Upper lobe of right lung (tissue), 1 donor: Measurements from ENCODE around the gene HNRNPL. TPM values are rescaled to one million over a fixed set of nuclear protein-coding genes. Genes with fewer than 3 reads are reported as not detected.
"Not testable (repeated sequence)": the region's sequence is repeated elsewhere in the genome, so short reads cannot be mapped to it uniquely, and the experiment has no call there.

Experiments
- ATAC-seq: fragments of 200-7000 bp; cut with Tn5 transposase; one replicate; pipeline ENCODE4 v1.9.1; 2020; ENCODE audit warnings: mild to moderate bottlenecking, moderate library complexity
- DNase-seq: peaks from one replicate; pipeline ENCODE4 v3.0.0-alpha.2; 2020
- H3K27ac ChIP-seq: fragments of 200-600 bp; one replicate; pipeline ENCODE4 v1.8.0; 2022
- H3K27me3 ChIP-seq: fragments of 200-600 bp; one replicate; pipeline ENCODE4 v1.8.0; 2022; ENCODE audit warnings: mild to moderate bottlenecking
- H3K36me3 ChIP-seq: fragments of 200-600 bp; one replicate; pipeline ENCODE4 v1.8.0; 2022
- H3K4me1 ChIP-seq: fragments of 200-600 bp; one replicate; pipeline ENCODE4 v1.8.0; 2022
- H3K4me3 ChIP-seq: fragments of 200-600 bp; one replicate; pipeline ENCODE4 v1.8.0; 2022; ENCODE audit warnings: mild to moderate bottlenecking
- H3K9me3 ChIP-seq: fragments of 200-600 bp; one replicate; pipeline ENCODE4 v1.8.0; 2022
- CTCF ChIP-seq: fragments of 200-600 bp; IDR thresholded peaks from one replicate; pipeline ENCODE4 v1.8.0; 2022; ENCODE audit warnings: antibody characterized with exemption
- intact Hi-C: fragments of 100-400 bp; cut with DNase I; formaldehyde crosslinking; loops from one replicate; pipeline ENCODE4 v1.11.0; 2022
- total RNA-seq: library from RNA; stranded (reverse); fragmentation: NEBNext Ultra II Directional; extraction: Animal tissue kit (Norgen Biotek cat#: 25700); gene quantifications from one replicate; pipeline ENCODE4 v1.2.1, GENCODE V29; 2021
- donor health status: DM: no; HTN: yes; CAD: no; lungs with severe emphysema.

HNRNPL gene
- total RNA-seq, 1 donor from 2014 or later = 248 TPM

DNA sequence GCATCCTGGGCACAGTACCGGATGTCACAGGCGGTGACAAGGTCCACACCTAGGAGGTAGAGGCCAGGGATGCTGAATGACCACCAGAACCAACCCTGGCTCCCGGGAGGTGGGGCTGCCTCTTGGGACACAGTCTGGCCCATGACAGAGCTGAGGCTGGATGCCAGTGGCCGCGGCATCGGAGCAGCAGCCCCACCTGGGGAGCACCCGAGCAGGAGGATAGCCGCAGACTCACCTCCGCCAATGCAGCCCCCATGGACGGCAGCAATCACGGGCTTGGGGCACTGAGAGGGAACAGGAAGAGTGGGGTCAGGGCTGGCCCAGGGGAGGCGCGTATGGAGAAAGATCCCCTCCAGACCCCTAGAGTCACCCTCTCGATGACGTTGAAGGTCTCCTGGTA is 32.7 kb downstream of the HNRNPL start:
- H3K9me3 ChIP-seq = no peaks in the 10 kb centered on the region
- H3K4me3 ChIP-seq = no peak overlapping the region
- H3K4me1 ChIP-seq = no peaks in the 10 kb centered on the region
- H3K27ac ChIP-seq = no peak overlapping the region
- H3K27me3 ChIP-seq = no peaks in the 10 kb centered on the region
- intact Hi-C loops = no loop called here
- DNase-seq = no peak
- peaks cover 48% of the 10 kb centered on the region for H3K36me3 ChIP-seq
- no peak for ATAC-seq
- TF ChIP-seq CTCF = no peak

GRCh38 chr19:38816131-38816750 is 33.5 kb downstream of the HNRNPL start:
- no peak overlapping the region for H3K4me3 ChIP-seq
- DNase-seq = no peak
- H3K36me3 ChIP-seq = peaks cover 48% of the 10 kb centered on the region
- H3K27ac ChIP-seq = no peak overlapping the region
- no peak for ATAC-seq
- intact Hi-C loops = no loop called here
- no peak for TF ChIP-seq CTCF
- H3K9me3 ChIP-seq = no peaks in the 10 kb centered on the region
- H3K27me3 ChIP-seq = no peaks in the 10 kb centered on the region
- H3K4me1 ChIP-seq = no peaks in the 10 kb centered on the region

GRCh38 chr19:38815059-38816001 is 34.5 kb downstream of the HNRNPL start:
- Histone ChIP-seq H3K9me3 (no peaks in the 10 kb centered on the region), H3K27ac (no peak overlapping the region), H3K4me1 (no peaks in the 10 kb centered on the region), H3K27me3 (no peaks in the 10 kb centered on the region), H3K36me3 (peaks cover 48% of the 10 kb centered on the region), H3K4me3 (no peak overlapping the region)
- intact Hi-C loops = no loop called here
- DNase-seq (no peak), ATAC-seq (no peak)
- TF ChIP-seq CTCF = no peak

DNA sequence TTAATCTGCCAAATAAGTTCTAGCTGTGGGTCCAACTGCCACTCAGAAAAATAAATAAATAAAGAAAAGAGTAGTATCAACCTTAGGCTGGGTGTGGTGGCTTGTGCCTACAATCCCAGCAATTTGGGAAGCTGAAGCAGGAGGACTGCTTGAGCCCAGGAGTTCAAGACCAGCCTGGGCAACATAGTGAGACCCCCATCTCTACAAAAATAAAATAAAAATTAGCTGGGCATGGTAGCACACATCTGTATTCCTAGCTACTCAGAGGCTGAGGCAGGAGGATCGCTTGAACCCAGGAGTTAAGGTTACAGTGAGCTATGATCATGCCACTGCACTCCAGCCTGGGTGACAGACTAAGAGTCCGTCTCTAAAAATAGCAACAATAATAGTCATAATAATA is 35.9 kb downstream of the HNRNPL start:
- H3K27me3 ChIP-seq, H3K4me3 ChIP-seq, H3K4me1 ChIP-seq, H3K27ac ChIP-seq, H3K9me3 ChIP-seq, intact Hi-C loops, DNase-seq, ATAC-seq: not testable (repeated sequence)
- H3K36me3 ChIP-seq = peaks cover 40% of the 10 kb centered on the region

GRCh38 chr19:38813323-38813722 is 36.5 kb downstream of the HNRNPL start:
- Histone ChIP-seq H3K9me3 (no peaks in the 10 kb centered on the region), H3K4me3 (no peak overlapping the region), H3K27ac (no peak overlapping the region), H3K27me3 (no peaks in the 10 kb centered on the region), H3K4me1 (no peaks in the 10 kb centered on the region), H3K36me3 (peaks cover 37% of the 10 kb centered on the region)
- DNase-seq (no peak), ATAC-seq (no peak)
- TF ChIP-seq CTCF = no peak
- intact Hi-C loops = no loop called here

DNA sequence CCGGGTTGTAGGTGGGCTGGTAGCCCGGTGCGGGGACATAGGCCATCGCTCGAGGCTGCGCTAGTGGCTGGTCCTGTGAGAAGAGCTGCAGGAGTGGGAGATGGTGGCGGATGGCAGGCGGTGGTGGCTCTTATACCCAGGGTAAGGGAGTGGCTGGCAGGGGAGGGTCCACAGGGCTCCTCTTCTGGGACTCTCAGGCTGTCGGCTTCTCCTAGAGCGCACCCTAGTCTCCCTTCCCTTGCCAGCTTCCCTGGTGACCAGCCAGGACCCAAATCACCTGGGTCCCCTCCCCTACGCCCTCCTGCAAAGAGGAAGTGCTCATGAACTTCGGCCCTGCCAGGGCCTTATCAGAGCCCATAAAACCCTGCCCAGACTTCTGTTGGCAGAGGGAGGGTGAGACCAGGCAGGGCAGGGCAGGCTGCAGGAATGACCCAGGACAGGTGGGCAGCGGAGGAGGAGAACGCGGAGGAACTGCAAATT is 36.9 kb downstream of the HNRNPL start, which contains the start of gene LGALS4:
Gene LGALS4 (minus strand): TSS at position 105 of the 480 bp plus-strand sequence. CDS start 59 bp downstream, at position 46.
- Histone ChIP-seq H3K27ac (no peak within 1 kb of the TSS), H3K9me3 (no peaks in the 10 kb centered on the region), H3K4me1 (peaks cover 3% of the 10 kb centered on the region), H3K36me3 (peaks cover 32% of the 10 kb centered on the region), H3K27me3 (no peaks in the 10 kb centered on the region), H3K4me3 (no peak within 1 kb of the TSS)
- DNase-seq (no peak), ATAC-seq (peak; percentile 75)
- intact Hi-C loops = no loop called here
- no peak for TF ChIP-seq CTCF
